ENCODE data around the gene DDX28. TPM values are rescaled to one million over a fixed set of nuclear protein-coding genes. Genes with fewer than 3 reads are reported as not detected.

The DDX28 gene
- total and polyA plus RNA-seq, 2 experiments from 2014 or later, result 12.2 to 23.8 TPM

- no peak for TF ChIP-seq CREB1 (CRISPR knock-in tag; IDR thresholded peaks at IDR 0.05; ENCODE audit: low read depth)
- TF ChIP-seq POLR2AphosphoS5 (IDR thresholded peaks at IDR 0.05; ENCODE audit: low read depth), result no peak
- no peak for TF ChIP-seq EZH2 (IDR thresholded peaks at IDR 0.05; ENCODE audit: low read depth, unreplicated experiment)
- TF ChIP-seq ZNF114 (CRISPR knock-in tag; IDR thresholded peaks at IDR 0.05), result no peak
- TF ChIP-seq, protein P1, sequence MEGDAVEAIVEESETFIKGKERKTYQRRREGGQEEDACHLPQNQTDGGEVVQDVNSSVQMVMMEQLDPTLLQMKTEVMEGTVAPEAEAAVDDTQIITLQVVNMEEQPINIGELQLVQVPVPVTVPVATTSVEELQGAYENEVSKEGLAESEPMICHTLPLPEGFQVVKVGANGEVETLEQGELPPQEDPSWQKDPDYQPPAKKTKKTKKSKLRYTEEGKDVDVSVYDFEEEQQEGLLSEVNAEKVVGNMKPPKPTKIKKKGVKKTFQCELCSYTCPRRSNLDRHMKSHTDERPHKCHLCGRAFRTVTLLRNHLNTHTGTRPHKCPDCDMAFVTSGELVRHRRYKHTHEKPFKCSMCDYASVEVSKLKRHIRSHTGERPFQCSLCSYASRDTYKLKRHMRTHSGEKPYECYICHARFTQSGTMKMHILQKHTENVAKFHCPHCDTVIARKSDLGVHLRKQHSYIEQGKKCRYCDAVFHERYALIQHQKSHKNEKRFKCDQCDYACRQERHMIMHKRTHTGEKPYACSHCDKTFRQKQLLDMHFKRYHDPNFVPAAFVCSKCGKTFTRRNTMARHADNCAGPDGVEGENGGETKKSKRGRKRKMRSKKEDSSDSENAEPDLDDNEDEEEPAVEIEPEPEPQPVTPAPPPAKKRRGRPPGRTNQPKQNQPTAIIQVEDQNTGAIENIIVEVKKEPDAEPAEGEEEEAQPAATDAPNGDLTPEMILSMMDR (conservative IDR thresholded peaks at IDR 0.05; ENCODE audit: low read depth in 2 of 2), result no peak
- no peak for TF ChIP-seq JUNB (IDR thresholded peaks at IDR 0.05; ENCODE audit: unreplicated experiment)
- TF ChIP-seq, protein P2, sequence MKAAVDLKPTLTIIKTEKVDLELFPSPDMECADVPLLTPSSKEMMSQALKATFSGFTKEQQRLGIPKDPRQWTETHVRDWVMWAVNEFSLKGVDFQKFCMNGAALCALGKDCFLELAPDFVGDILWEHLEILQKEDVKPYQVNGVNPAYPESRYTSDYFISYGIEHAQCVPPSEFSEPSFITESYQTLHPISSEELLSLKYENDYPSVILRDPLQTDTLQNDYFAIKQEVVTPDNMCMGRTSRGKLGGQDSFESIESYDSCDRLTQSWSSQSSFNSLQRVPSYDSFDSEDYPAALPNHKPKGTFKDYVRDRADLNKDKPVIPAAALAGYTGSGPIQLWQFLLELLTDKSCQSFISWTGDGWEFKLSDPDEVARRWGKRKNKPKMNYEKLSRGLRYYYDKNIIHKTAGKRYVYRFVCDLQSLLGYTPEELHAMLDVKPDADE (IDR thresholded peaks at IDR 0.05), result no peak
- no peak for TF ChIP-seq EZH2phosphoT487 (IDR thresholded peaks at IDR 0.05; ENCODE audit: unreplicated experiment)
- TF ChIP-seq STAT1 (IDR thresholded peaks at IDR 0.05; ENCODE audit: unreplicated experiment), result no peak
- TF ChIP-seq ZNF331 (CRISPR knock-in tag; IDR thresholded peaks at IDR 0.05; ENCODE audit: low read depth), result no peak
- TF ChIP-seq, protein P3, sequence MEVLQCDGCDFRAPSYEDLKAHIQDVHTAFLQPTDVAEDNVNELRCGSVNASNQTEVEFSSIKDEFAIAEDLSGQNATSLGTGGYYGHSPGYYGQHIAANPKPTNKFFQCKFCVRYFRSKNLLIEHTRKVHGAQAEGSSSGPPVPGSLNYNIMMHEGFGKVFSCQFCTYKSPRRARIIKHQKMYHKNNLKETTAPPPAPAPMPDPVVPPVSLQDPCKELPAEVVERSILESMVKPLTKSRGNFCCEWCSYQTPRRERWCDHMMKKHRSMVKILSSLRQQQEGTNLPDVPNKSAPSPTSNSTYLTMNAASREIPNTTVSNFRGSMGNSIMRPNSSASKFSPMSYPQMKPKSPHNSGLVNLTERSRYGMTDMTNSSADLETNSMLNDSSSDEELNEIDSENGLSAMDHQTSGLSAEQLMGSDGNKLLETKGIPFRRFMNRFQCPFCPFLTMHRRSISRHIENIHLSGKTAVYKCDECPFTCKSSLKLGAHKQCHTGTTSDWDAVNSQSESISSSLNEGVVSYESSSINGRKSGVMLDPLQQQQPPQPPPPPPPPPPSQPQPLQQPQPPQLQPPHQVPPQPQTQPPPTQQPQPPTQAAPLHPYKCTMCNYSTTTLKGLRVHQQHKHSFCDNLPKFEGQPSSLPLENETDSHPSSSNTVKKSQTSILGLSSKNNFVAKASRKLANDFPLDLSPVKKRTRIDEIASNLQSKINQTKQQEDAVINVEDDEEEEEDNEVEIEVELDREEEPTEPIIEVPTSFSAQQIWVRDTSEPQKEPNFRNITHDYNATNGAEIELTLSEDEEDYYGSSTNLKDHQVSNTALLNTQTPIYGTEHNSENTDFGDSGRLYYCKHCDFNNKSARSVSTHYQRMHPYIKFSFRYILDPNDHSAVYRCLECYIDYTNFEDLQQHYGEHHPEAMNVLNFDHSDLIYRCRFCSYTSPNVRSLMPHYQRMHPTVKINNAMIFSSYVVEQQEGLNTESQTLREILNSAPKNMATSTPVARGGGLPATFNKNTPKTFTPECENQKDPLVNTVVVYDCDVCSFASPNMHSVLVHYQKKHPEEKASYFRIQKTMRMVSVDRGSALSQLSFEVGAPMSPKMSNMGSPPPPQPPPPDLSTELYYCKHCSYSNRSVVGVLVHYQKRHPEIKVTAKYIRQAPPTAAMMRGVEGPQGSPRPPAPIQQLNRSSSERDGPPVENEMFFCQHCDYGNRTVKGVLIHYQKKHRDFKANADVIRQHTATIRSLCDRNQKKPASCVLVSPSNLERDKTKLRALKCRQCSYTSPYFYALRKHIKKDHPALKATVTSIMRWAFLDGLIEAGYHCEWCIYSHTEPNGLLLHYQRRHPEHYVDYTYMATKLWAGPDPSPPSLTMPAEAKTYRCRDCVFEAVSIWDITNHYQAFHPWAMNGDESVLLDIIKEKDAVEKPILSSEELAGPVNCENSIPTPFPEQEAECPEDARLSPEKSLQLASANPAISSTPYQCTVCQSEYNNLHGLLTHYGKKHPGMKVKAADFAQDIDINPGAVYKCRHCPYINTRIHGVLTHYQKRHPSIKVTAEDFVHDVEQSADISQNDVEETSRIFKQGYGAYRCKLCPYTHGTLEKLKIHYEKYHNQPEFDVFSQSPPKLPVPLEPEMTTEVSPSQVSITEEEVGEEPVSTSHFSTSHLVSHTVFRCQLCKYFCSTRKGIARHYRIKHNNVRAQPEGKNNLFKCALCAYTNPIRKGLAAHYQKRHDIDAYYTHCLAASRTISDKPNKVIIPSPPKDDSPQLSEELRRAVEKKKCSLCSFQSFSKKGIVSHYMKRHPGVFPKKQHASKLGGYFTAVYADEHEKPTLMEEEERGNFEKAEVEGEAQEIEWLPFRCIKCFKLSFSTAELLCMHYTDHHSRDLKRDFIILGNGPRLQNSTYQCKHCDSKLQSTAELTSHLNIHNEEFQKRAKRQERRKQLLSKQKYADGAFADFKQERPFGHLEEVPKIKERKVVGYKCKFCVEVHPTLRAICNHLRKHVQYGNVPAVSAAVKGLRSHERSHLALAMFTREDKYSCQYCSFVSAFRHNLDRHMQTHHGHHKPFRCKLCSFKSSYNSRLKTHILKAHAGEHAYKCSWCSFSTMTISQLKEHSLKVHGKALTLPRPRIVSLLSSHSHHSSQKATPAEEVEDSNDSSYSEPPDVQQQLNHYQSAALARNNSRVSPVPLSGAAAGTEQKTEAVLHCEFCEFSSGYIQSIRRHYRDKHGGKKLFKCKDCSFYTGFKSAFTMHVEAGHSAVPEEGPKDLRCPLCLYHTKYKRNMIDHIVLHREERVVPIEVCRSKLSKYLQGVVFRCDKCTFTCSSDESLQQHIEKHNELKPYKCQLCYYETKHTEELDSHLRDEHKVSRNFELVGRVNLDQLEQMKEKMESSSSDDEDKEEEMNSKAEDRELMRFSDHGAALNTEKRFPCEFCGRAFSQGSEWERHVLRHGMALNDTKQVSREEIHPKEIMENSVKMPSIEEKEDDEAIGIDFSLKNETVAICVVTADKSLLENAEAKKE (CRISPR knock-in tag; IDR thresholded peaks at IDR 0.05), result no peak
- Mint-ChIP-seq H3K27ac (no peak overlapping the region), H3K27me3 (ENCODE audit: insufficient read depth, low read depth, poor library complexity) (peaks cover 18% of the 10 kb centered on the region), H3K4me1 (peaks cover 8% of the 10 kb centered on the region; the same call in 1 of the 3 replicates), H3K36me3 (ENCODE audit: low read depth) (no peaks in the 10 kb centered on the region), H3K9me3 (peaks cover 11% of the 10 kb centered on the region), H3K4me3 (no peak overlapping the region)
- H3K4me1 ChIP-seq (ENCODE audit: insufficient read depth), result no peaks in the 10 kb centered on the region
- no peaks in the 10 kb centered on the region for H3K36me3 ChIP-seq (ENCODE audit: insufficient read depth)
- no peak overlapping the region for H3K4me2 ChIP-seq
- no peak overlapping the region for H3K4me3 ChIP-seq
- H3F3A ChIP-seq (replicated peaks; ENCODE audit: low read depth), result no peaks in the 10 kb centered on the region
- H3K9me2 ChIP-seq (ENCODE audit: insufficient read depth), result peaks cover 3% of the 10 kb centered on the region; the same call in 1 of the 2 replicates
- no peak overlapping the region for H3K27ac ChIP-seq (ENCODE audit: low read depth)
- no peaks in the 10 kb centered on the region for H3K27me3 ChIP-seq (ENCODE audit: insufficient read depth)
- ATAC-seq (no peak), DNase-seq (ENCODE audit: low spot score) (no peak)
- no peaks in the 10 kb centered on the region for H3K79me2 ChIP-seq (replicated peaks; ENCODE audit: insufficient read depth)
- no peaks in the 10 kb centered on the region for H4K20me1 ChIP-seq (replicated peaks; ENCODE audit: insufficient read depth)
- no peak overlapping the region for H2AFZ ChIP-seq
These were observed 36.1 kb downstream of the DDX28 start for GRCh38 chr16:67986949-67987348.

Data from GM23338 (cell line).